ENCODE results near the gene DHRS1.

Gene DHRS1

DNA sequence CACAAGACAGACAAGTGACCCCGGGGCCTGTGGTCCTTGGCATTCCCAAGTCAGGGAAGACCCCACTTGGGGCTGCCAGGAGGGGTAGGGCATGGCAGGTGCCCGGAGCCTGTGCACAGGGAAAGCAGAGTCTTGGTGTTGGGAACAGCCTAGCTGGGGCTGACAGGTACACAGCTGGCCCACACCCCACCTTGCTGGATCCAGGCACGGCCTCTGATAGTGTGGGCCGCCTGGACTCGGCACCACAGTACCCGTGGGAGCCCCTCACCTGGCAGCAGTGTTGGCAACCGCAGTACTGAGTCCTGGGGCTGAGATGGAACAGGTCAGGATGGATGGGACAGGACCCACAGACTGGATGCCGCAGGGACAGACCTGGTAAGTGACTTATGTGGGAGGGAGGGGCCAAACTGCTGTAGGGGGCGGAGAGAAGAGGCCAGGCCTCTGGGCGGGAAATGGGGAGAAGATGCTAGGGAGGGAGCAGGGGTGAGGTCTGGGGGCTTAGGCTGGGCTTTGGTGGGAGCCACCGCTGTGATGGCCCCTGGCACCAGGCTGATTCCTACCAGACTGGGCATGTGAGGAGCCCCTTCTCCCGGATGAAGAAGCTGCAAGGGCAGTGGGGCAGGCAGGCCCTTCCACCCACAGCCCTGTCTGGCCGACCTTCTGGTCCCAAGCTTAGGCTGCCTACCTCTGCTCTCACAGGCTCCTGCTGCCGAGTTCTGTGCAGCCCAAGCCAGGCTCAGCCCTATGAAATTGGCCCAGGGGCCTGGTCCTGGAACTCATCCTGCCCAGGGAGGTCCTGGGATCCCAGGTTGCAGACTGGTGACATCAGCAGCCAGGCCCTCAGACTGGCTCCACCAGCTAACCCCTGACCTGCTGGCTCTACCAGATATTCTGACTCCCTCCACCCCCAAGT is 36.5 kb downstream of the DHRS1 start, which contains the start of gene TGM1:
TGM1 (minus strand) TSS at position 357 of the 913 bp plus-strand sequence. CDS start 825 bp downstream, outside the sequence.
- Histone ChIP-seq H3K4me1 (ENCODE audit: low read length) (no peaks in the 10 kb centered on the region), H3K27ac (ENCODE audit: low read length) (no peak within 1 kb of the TSS), H3K36me3 (replicated peaks; ENCODE audit: low read depth, low read length) (peaks cover 2% of the 10 kb centered on the region), H3K27me3 (ENCODE audit: low read depth, low read length) (no peaks in the 10 kb centered on the region), H2AFZ (ENCODE audit: low read depth, low read length) (no peak within 1 kb of the TSS), H3K9me3 (ENCODE audit: insufficient read depth, low read length) (no peaks in the 10 kb centered on the region), H3K4me3 (ENCODE audit: low read length) (no peak within 1 kb of the TSS), H3K9ac (ENCODE audit: low read length) (no peak within 1 kb of the TSS), H3K4me2 (ENCODE audit: low read length) (no peak within 1 kb of the TSS), H3K79me2 (ENCODE audit: low read length) (no peaks in the 10 kb centered on the region), H4K20me1 (ENCODE audit: insufficient read depth, low read length) (no peaks in the 10 kb centered on the region)
- TF ChIP-seq EZH2phosphoT487 (IDR thresholded peaks at IDR 0.05; ENCODE audit: low read depth): no peak
- TF ChIP-seq, protein P1, sequence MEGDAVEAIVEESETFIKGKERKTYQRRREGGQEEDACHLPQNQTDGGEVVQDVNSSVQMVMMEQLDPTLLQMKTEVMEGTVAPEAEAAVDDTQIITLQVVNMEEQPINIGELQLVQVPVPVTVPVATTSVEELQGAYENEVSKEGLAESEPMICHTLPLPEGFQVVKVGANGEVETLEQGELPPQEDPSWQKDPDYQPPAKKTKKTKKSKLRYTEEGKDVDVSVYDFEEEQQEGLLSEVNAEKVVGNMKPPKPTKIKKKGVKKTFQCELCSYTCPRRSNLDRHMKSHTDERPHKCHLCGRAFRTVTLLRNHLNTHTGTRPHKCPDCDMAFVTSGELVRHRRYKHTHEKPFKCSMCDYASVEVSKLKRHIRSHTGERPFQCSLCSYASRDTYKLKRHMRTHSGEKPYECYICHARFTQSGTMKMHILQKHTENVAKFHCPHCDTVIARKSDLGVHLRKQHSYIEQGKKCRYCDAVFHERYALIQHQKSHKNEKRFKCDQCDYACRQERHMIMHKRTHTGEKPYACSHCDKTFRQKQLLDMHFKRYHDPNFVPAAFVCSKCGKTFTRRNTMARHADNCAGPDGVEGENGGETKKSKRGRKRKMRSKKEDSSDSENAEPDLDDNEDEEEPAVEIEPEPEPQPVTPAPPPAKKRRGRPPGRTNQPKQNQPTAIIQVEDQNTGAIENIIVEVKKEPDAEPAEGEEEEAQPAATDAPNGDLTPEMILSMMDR (IDR thresholded peaks at IDR 0.05; ENCODE audit: low read depth, low read length): no peak

DNA sequence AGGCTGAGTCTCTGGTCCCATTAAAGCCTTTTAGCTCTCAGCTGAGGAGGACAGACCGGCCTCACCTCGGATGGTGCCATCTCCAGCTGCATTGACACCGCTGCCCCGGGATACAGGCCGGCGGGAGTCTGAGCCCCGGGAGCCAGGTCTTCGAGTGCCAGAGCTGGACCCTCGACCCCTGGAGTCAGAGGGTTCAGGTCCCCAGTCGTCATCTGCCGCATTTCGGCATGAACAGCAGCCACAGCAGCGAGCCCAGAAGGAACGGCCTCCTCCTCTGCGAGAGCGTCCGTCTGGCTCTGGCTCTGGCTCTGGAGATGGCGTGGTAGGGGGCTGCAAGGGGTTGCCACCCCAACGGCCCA is 37.6 kb downstream of the DHRS1 start:
- H4K20me1 ChIP-seq (ENCODE audit: insufficient read depth, low read length): no peaks in the 10 kb centered on the region
- H3K27me3 ChIP-seq (ENCODE audit: low read depth, low read length): no peaks in the 10 kb centered on the region
- TF ChIP-seq, protein P1 (IDR thresholded peaks at IDR 0.05; ENCODE audit: low read depth, low read length): no peak
- TF ChIP-seq EZH2phosphoT487 (IDR thresholded peaks at IDR 0.05; ENCODE audit: low read depth): no peak
- H3K4me1 ChIP-seq (ENCODE audit: low read length): no peaks in the 10 kb centered on the region
- no peak overlapping the region for H3K27ac ChIP-seq (ENCODE audit: low read length)
- H3K4me3 ChIP-seq (ENCODE audit: low read length): no peak overlapping the region
- H3K79me2 ChIP-seq (ENCODE audit: low read length): no peaks in the 10 kb centered on the region
- H2AFZ ChIP-seq (ENCODE audit: low read depth, low read length): no peak overlapping the region
- no peaks in the 10 kb centered on the region for H3K9me3 ChIP-seq (ENCODE audit: insufficient read depth, low read length)
- H3K9ac ChIP-seq (ENCODE audit: low read length): no peak overlapping the region
- H3K4me2 ChIP-seq (ENCODE audit: low read length): no peak overlapping the region
- no peaks in the 10 kb centered on the region for H3K36me3 ChIP-seq (replicated peaks; ENCODE audit: low read depth, low read length)

DNA sequence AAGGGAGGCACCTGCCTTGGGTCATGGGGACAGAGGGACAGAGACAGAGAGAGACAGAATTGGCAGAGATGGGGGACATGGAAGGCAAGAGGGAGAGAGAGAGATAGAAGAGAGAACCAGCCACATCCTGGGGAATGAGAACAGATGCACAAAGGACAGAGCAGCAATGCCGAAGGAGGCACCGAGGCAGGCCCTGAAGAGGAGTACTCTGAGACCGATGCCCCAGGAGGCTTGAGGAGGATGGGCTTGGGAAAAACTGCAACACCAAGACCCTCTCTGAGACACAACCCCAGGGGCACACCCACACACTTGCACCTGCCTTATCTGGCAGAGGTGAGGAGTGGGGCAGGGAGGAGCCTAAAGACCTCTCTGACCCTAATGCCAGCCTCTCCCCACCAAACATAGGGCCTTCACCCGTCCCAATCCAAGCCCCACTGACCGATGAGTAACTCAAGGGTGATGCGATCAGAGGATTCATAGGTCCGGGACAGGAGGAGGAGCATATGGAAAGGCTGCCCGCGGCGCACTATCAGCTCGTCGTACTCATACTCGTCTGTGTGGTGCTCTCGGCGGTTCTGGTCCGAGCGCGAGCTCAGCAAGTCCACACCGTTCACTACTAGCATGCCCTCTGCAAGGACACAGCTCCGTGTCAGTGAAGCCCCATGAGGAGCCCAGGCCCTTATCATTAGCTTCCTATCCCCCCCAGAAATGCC is 38.2 kb downstream of the DHRS1 start:
- Histone ChIP-seq H3K27me3 (ENCODE audit: low read depth, low read length) (no peaks in the 10 kb centered on the region), H4K20me1 (ENCODE audit: insufficient read depth, low read length) (no peaks in the 10 kb centered on the region), H3K27ac (ENCODE audit: low read length) (no peak overlapping the region), H3K4me1 (ENCODE audit: low read length) (no peaks in the 10 kb centered on the region), H3K36me3 (replicated peaks; ENCODE audit: low read depth, low read length) (no peaks in the 10 kb centered on the region), H3K9me3 (ENCODE audit: insufficient read depth, low read length) (no peaks in the 10 kb centered on the region), H3K9ac (ENCODE audit: low read length) (no peak overlapping the region), H3K4me3 (ENCODE audit: low read length) (no peak overlapping the region), H2AFZ (ENCODE audit: low read depth, low read length) (no peak overlapping the region), H3K4me2 (ENCODE audit: low read length) (no peak overlapping the region), H3K79me2 (ENCODE audit: low read length) (no peaks in the 10 kb centered on the region)
- TF ChIP-seq EZH2phosphoT487 (IDR thresholded peaks at IDR 0.05; ENCODE audit: low read depth): no peak
- TF ChIP-seq, protein P1 (IDR thresholded peaks at IDR 0.05; ENCODE audit: low read depth, low read length): no peak

DNA sequence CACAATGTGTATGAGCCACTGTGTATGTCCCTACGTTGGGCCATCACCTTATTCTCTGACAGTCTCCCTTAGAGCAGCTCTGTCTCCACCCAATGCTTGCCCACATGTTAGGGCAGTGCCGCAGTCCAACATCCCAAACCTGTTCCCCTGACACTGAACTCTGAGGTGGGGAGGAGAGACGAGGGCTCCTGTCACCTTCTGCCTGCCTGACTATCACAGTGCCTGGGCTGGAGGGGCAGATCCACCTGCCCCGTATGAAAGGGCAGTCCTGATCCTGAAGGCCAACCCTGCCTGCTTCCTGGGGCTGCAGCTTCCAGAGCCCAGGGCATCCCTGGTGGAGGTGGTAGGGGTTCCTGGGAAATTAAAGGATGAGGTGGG is 38.8 kb downstream of the DHRS1 start:
- Histone ChIP-seq H3K4me3 (ENCODE audit: low read length) (no peak overlapping the region), H3K27me3 (ENCODE audit: low read depth, low read length) (no peaks in the 10 kb centered on the region), H3K4me1 (ENCODE audit: low read length) (no peaks in the 10 kb centered on the region), H4K20me1 (ENCODE audit: insufficient read depth, low read length) (no peaks in the 10 kb centered on the region), H3K9me3 (ENCODE audit: insufficient read depth, low read length) (no peaks in the 10 kb centered on the region), H3K9ac (ENCODE audit: low read length) (no peak overlapping the region), H3K79me2 (ENCODE audit: low read length) (no peaks in the 10 kb centered on the region), H2AFZ (ENCODE audit: low read depth, low read length) (no peak overlapping the region), H3K27ac (ENCODE audit: low read length) (no peak overlapping the region), H3K4me2 (ENCODE audit: low read length) (no peak overlapping the region), H3K36me3 (replicated peaks; ENCODE audit: low read depth, low read length) (no peaks in the 10 kb centered on the region)
- TF ChIP-seq, protein P1 (IDR thresholded peaks at IDR 0.05; ENCODE audit: low read depth, low read length): no peak
- no peak for TF ChIP-seq EZH2phosphoT487 (IDR thresholded peaks at IDR 0.05; ENCODE audit: low read depth)

All from OCI-LY3 (cell line).